Pancreas (tissue), 10 donors: ENCODE data around the gene FADS2. TPM values are rescaled to one million over a fixed set of nuclear protein-coding genes. Genes with fewer than 3 reads are reported as not detected.

Experiments used
- ATAC-seq, 4 donors: fragments of 200-7000 bp; cut with Tn5 transposase; one replicate each; pipeline versions ENCODE4 v1.8.0 to v1.9.1; 2020; ENCODE audit warnings: mild to moderate bottlenecking in 4 of 4, moderate library complexity in 4 of 4
- DNase-seq, 6 donors: peaks; one replicate each; pipeline ENCODE4 v3.0.0-alpha.2; 2020
- FAIRE-seq: peaks from 2 replicates; lab custom pipeline; 2012; peaks lifted over from hg19 to GRCh38; lab: Jason Lieb, UNC
- H3K27ac ChIP-seq, 4 donors: fragments of 200-600 bp; sonication (generic); 1 replicate in 3 of 4; 2 replicates in 1 of 4; pipeline versions ENCODE4 v1.5.0 to v1.8.0; 2020
- H3K27me3 ChIP-seq, 4 donors: fragments of 200-600 bp; one replicate each; pipeline ENCODE4 v1.8.0; 2021
- H3K36me3 ChIP-seq, 3 donors: fragments of 200-600 bp; sonication (generic) in 1 of 3; one replicate each; pipeline versions ENCODE4 v1.5.0 to v1.8.0; 2020 to 2021
- H3K4me1 ChIP-seq, 3 donors: fragments of 200-600 bp; one replicate each; pipeline ENCODE4 v1.8.0; 2021
- H3K4me3 ChIP-seq, 4 donors: fragments of 200-600 bp; sonication (generic) in 2 of 4; one replicate each; pipeline versions ENCODE4 v1.5.0 to v1.8.0; 2020 to 2021
- H3K9me3 ChIP-seq, 4 donors: fragments of 200-600 bp; one replicate each; pipeline ENCODE4 v1.8.0; 2021
- CTCF ChIP-seq, 4 donors: fragments of 200-600 bp; sonication (generic) in 3 of 4; IDR thresholded peaks; one replicate each; pipeline versions ENCODE4 v1.5.0 to v1.8.0; 2021; ENCODE audit warnings: antibody characterized with exemption in 4 of 4
- WGBS, 2 donors: extraction: QIAGEN DNeasy Blood & Tissue Kit; methylation state at CpG; one replicate each; pipeline ENCODE4 v1.1.7; 2013; 5-methylcytosine and 5-hydroxymethylcytosine counted together
- intact Hi-C, 3 donors: fragments of 100-400 bp; cut with DNase I; formaldehyde crosslinking; loops; one replicate each; pipeline versions ENCODE4 v1.11.1 to v1.14.2; 2022
- polyA plus RNA-seq, 2 donors: library from polyadenylated mRNA; stranded (reverse); fragments of 200-250 nt; gene quantifications; one replicate each; pipeline ENCODE4 v1.2.3, GENCODE V29; 2013
- total RNA-seq, 6 donors: library from RNA; stranded (reverse); fragmentation: NEBNext Ultra II Directional in 4 of 6; extraction: Animal tissue kit (Norgen Biotek cat#: 25700) in 4 of 6; gene quantifications; one replicate each; pipeline versions ENCODE4 v1.2.1 to v1.2.4, GENCODE V29; 2021 to 2023
- donor health status: healthy with polysubstance abuse.
- donor health status: DM: no; HTN: no; CAD: no; lungs with moderate emphysema.
- donor health status: DM: no; HTN: no; CAD: no.
- donor health status: control.
- donor health status: control.
- donor health status: Bipolar disorder and iron deficiency.
- donor health status: DM: yes; HTN: yes; CAD: no.
- donor health status: DM: no; HTN: no; CAD: no.
- donor health status: DM: no; HTN: no; CAD: no.
- donor health status: DM: yes; HTN: yes; CAD: no.

FADS2 gene
- total RNA-seq (10 to 100 TPM in 2 of 6 donors, 1 to 10 TPM in 4; 1.7 to 20.5 (median 5.5) TPM), polyA plus RNA-seq (10 to 100 TPM in 1 of 2 donors, 1 to 10 TPM in 1; 8.4 to 21.3 TPM)

- Histone ChIP-seq H3K27ac (peak within 1 kb of the TSS in 3 of 4 donors; percentile 38 to 67 (median 63)), H3K36me3 (no peaks in the 10 kb centered on the region), H3K9me3 (no peaks in the 10 kb centered on the region), H3K4me1 (peaks cover 0 to 5% (median 2%) of the 10 kb centered on the region in 3 donors), H3K27me3 (no peaks in the 10 kb centered on the region), H3K4me3 (peak within 1 kb of the TSS; percentile 4 to 58 (median 41))
- TF ChIP-seq CTCF (IDR thresholded peaks at IDR 0.05), result no peak
- DNase-seq (peak; percentile 63 to 85 (median 72)), ATAC-seq (peak; percentile 73 to 88 (median 84)), FAIRE-seq (no peak)
- intact Hi-C loops, result no loop called here
- 2 to 3% methylated on average over 78 to 83 of the region's 83 CpGs for WGBS, 2 donors
Observed at GRCh38 chr11:61827571-61828378, at the start of gene FADS2. Gene FADS2, plus strand, starts transcription at chr11:61828300. Its CDS starts 91 bp downstream, at chr11:61828391.

GRCh38 chr11:61778357-61778886 is 49.7 kb upstream of the FADS2 start:
- FAIRE-seq (no peak), DNase-seq (peak in 2 of 6 donors; percentile 18 to 28), ATAC-seq (no peak)
- 90 to 92% methylated on average over 11 of the region's 11 CpGs for WGBS, 2 donors
- no peak overlapping the region for H3K27ac ChIP-seq
- H3K27me3 ChIP-seq, result no peaks in the 10 kb centered on the region
- peaks cover 0 to 34% (median 0%) of the 10 kb centered on the region in 3 donors for H3K36me3 ChIP-seq
- intact Hi-C loops, result no loop called here
- H3K4me3 ChIP-seq, result no peak overlapping the region
- H3K4me1 ChIP-seq, result peaks cover 5 to 10% (median 7%) of the 10 kb centered on the region in 3 donors
- TF ChIP-seq CTCF (IDR thresholded peaks at IDR 0.05), result no peak
- no peaks in the 10 kb centered on the region for H3K9me3 ChIP-seq

GRCh38 chr11:61778920-61779650 is 49.0 kb upstream of the FADS2 start:
- intact Hi-C loops, result no loop called here
- DNase-seq, result peak in 2 of 6 donors; percentile 32 to 75
- Histone ChIP-seq H3K27me3 (no peaks in the 10 kb centered on the region), H3K27ac (no peak overlapping the region), H3K4me3 (no peak overlapping the region), H3K36me3 (peaks cover 0 to 40% (median 0%) of the 10 kb centered on the region in 3 donors), H3K9me3 (no peaks in the 10 kb centered on the region), H3K4me1 (peaks cover 5 to 10% (median 7%) of the 10 kb centered on the region in 3 donors)
- no peak for TF ChIP-seq CTCF (IDR thresholded peaks at IDR 0.05)
- 90% methylated on average over 23 to 24 of the region's 24 CpGs for WGBS, 2 donors
- ATAC-seq, result no peak
- FAIRE-seq, result no peak

- intact Hi-C loops, result no loop called here
- no peak for FAIRE-seq
- Histone ChIP-seq H3K4me3 (no peak overlapping the region), H3K27ac (no peak overlapping the region), H3K4me1 (peaks cover 5 to 10% (median 7%) of the 10 kb centered on the region in 3 donors), H3K27me3 (no peaks in the 10 kb centered on the region), H3K36me3 (peaks cover 0 to 48% (median 0%) of the 10 kb centered on the region in 3 donors), H3K9me3 (no peaks in the 10 kb centered on the region)
- DNase-seq, result peak in 3 of 6 donors; percentile 13 to 57 (median 50)
- 87 to 92% methylated on average over 14 of the region's 14 CpGs for WGBS, 2 donors
- ATAC-seq, result no peak
- no peak for TF ChIP-seq CTCF (IDR thresholded peaks at IDR 0.05)
Observed at GRCh38 chr11:61779666-61780525, 48.2 kb upstream of the FADS2 start.
